ENCODE results near the gene SVIL.

SVIL gene

GRCh38 chr10:29643771-29644501 lies 9.2 kb upstream of the SVIL start:
- DNase-seq (ENCODE audit: low read depth), result no peak
- H3K4me3 ChIP-seq (ENCODE audit: low read depth, low read length), result no peak overlapping the region
- no peak for TF ChIP-seq CTCF (IDR thresholded peaks at IDR 0.05; ENCODE audit: low read depth, low read length, missing control alignments)

DNA sequence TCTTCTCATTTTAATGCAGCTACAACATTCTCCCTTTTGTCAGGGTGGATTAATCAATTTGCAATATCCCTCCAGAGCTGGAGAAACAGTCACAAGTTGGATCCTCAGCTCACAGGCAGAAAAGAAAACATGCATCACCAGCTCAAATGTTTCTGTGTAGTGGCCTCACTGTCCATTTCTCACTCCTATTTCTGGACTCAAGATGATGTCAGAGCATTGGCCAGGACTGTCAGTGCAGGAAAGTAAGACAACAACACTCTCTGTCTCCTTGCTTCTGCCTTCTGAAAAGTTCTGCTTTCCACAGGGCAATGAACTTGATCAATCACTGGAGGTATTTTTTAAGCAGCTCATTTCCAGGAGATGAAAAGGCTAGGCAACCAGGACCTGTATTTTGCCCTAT lies 8.2 kb upstream of the SVIL start:
- H3K4me3 ChIP-seq (ENCODE audit: low read depth, low read length), result no peak overlapping the region
- DNase-seq (ENCODE audit: low read depth), result no peak
- no peak for TF ChIP-seq CTCF (IDR thresholded peaks at IDR 0.05; ENCODE audit: low read depth, low read length, missing control alignments)

DNA sequence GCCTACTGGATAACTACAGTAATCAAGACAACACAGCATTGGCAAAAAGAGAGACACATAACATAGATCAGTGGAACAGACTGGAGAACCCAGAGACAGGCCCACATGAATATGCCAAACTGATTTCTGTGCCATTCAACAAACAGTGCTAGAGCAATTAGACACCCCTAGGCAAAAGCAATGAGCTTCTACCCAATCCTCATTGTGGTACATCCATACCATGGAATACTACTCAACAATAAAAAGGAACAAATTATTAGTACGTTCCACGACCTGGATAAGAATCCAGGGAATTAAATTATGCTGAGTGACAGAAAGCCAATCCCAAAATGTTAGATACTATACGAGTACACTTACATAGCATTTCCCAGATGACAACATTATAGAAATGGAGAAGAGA lies 2.8 kb upstream of the SVIL start:
- no peak for TF ChIP-seq CTCF (IDR thresholded peaks at IDR 0.05; ENCODE audit: low read depth, low read length, missing control alignments)
- H3K4me3 ChIP-seq (ENCODE audit: low read depth, low read length), result no peak overlapping the region
- no peak for DNase-seq (ENCODE audit: low read depth)

DNA sequence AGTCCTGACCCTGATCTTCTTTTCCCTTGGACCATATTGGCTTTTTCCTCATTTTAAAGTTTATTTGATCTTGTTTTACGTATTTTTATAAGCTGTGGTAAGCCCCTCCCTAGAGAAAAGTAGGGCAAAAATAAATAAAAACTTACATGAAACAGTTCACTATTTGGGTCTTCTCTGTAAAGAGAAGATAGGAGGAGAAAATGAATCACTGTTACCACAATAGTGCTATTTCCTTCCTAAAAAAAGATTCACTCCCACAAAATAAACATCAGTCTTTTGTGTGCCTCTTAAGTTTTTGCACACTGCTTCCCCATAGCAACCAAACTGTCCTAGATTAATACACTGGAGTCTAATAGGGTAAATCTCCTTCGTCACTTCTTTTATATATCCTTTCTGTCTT lies 1.4 kb upstream of the SVIL start:
- no peak for DNase-seq (ENCODE audit: low read depth)
- no peak for TF ChIP-seq CTCF (IDR thresholded peaks at IDR 0.05; ENCODE audit: low read depth, low read length, missing control alignments)
- H3K4me3 ChIP-seq (ENCODE audit: low read depth, low read length), result no peak overlapping the region

DNA sequence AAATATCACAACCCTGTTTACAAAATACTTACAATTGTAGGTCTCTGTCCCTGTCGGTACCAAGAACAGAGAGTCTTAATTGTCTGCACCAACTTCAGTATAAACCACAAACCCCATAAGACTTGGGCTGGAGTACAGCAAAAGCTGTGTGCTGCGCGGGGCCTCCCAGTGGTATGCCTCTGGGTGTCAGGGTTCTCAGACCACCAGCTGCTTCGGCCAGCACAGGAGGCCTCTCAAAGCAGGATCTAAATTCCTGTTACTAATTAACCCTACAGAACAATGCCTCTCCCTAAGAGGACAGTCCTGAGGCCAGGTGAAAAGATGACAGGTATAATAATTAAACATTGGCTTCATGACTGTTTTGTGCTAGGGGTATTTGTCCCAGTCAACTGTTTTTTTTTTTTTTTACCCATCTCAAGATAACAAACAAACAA lies 957 bp upstream of the SVIL start:
- no peak for TF ChIP-seq CTCF (IDR thresholded peaks at IDR 0.05; ENCODE audit: low read depth, low read length, missing control alignments)
- H3K4me3 ChIP-seq (ENCODE audit: low read depth, low read length), result no peak overlapping the region
- DNase-seq (ENCODE audit: low read depth), result no peak

GRCh38 chr10:29634105-29634504 lies 666 bp downstream of the SVIL start:
- DNase-seq (ENCODE audit: low read depth), result no peak
- H3K4me3 ChIP-seq (ENCODE audit: low read depth, low read length), result no peak overlapping the region
- no peak for TF ChIP-seq CTCF (IDR thresholded peaks at IDR 0.05; ENCODE audit: low read depth, low read length, missing control alignments)

- no peak for DNase-seq (ENCODE audit: low read depth)
- TF ChIP-seq CTCF (IDR thresholded peaks at IDR 0.05; ENCODE audit: low read depth, low read length, missing control alignments), result no peak
- no peak overlapping the region for H3K4me3 ChIP-seq (ENCODE audit: low read depth, low read length)
Observed at GRCh38 chr10:29631049-29631339, 3.8 kb downstream of the SVIL start.
